HG02885 (cell line): ENCODE measurements around the gene MFSD6.
"Not testable (repeated sequence)": the region's sequence is repeated elsewhere in the genome, so short reads cannot be mapped to it uniquely, and the experiment has no call there.

ENCODE experiments used
- ATAC-seq: cut with Tn5 transposase; IDR thresholded peaks from one replicate; pipeline ENCODE4 v1.9.1; 2021; ENCODE audit warnings: mild to moderate bottlenecking; ENCODE audit not compliant: unreplicated experiment, poor library complexity

The MFSD6 gene

GRCh38 chr2:190404487-190404886 is 3.7 kb upstream of the MFSD6 start:
- no peak for ATAC-seq

GRCh38 chr2:190405070-190405469 is 3.1 kb upstream of the MFSD6 start:
- no peak for ATAC-seq

DNA sequence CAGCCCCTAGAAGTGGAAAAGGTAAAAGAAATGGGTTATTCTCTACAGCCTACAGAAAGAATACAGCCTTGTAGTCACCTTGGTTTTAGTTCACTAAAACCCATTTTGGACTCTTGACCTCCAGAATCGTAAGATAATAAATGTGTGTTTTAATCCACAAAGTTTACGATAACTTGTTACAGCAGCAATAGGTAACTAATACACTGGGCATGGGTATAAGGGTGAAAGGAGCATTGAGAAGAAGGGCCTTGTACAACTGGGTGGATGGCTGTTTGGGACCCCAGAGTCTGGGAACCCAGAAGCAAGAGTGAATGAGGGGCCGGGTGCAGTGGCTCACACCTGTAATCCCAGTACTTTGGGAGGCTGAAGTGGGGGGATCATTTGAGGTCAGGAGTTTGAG is 2.2 kb upstream of the MFSD6 start:
- ATAC-seq = no peak

DNA sequence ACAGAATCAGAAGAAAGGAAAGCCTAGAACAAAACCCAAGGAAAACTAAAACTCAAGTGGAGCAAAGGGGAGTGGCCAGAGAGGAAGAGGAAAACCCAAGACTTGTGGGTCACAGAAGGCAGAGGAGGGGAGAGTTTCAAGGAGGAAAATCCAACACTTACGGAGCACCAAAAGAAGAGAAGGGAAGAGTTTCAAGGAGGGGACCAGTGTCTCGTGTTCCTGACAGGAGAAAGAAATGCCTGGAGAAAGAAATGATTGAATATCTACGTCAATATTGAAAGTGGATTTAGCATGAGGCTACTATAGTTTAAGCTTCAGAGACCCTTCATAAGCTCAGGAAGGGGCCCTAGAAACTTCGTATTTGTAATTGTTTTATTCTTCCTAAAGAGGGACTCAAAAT is 1.4 kb upstream of the MFSD6 start:
- no peak for ATAC-seq

- no peak for ATAC-seq
These were observed 901 bp upstream of the MFSD6 start for GRCh38 chr2:190407246-190407661.

DNA sequence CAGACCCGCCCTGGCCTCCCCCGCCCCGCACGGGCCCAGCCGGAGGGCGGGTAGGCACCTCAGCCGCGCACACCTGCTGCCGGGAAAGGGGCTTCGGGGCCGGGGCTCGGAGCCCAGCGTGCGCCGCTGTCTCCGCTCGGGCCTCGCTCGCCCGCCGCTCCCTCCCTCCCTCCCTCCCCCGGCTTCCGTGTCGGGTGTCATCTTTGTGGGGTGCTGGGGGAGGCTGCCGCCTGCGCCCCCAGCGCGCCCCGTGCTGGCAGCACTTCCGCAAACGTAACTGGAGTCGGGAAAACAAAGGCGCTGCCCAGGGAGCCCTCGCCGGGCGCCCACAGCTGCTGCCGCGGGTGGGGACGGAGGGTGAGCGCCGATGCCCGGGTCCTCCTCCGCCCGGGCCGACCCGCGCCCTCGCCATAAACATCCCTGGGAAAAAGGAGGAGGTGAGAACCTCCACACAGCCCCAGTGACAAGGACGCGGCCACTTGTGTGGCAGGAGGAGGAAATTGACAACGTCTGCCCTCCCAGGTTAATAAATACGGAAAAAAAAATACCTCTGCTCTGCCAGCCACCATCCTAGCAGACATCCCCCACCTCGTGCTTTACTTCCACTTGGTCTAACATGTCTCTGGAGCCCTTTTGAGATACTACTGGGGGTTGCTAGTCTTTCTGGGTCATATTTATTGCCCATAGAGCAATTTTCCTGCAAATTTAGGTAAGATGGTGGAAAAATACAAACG is 550 bp downstream of the MFSD6 start:
- ATAC-seq = peak; percentile 63

GRCh38 chr2:190409616-190410015 is 1.5 kb downstream of the MFSD6 start:
- no peak for ATAC-seq

DNA sequence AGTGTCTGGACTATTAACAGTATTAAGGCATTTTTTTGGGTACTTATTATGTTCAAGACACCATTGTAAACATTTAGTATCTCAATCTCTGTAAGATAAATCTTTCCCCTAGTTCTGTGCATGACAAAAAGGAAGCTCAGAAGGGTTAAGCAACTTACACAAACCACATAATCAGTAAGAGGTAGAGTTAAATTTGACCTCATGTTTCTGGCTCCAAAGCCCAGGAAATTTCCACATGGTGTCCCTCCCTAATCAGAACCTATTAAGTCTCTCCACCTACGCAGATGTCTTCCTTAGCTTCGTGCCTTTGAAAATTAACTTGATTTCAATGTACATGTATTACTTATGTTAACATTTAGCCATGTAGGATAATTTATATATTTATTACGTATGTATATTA is 2.0 kb downstream of the MFSD6 start:
- ATAC-seq = no peak

GRCh38 chr2:190412966-190413365 is 4.8 kb downstream of the MFSD6 start:
- ATAC-seq = no peak

DNA sequence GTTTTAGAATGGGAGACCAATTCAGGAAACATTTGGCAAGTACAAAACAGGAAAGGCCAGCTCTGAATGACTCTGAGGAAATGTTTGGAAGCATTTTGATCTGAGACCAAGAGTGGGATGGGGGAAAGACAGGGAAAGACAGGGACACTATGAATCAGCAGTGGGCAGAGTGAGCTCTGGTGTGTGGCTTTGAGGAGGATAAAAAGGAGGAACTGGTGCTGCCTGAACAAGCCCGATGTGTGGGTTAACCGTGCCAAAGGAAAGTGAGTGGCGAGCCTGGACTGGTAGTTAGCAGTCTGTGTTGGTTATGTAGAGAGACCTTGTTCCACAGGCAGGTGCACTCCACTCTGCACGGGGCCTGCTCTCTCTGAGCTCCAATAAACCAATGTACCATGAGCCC is 5.3 kb downstream of the MFSD6 start:
- ATAC-seq = no peak

GRCh38 chr2:190415251-190415650 is 7.1 kb downstream of the MFSD6 start:
- no peak for ATAC-seq

- ATAC-seq = peak; percentile 69
These were observed 7.9 kb downstream of the MFSD6 start for GRCh38 chr2:190415794-190416775.

- ATAC-seq = no peak
These were observed 9.1 kb downstream of the MFSD6 start for GRCh38 chr2:190417045-190417842.

DNA sequence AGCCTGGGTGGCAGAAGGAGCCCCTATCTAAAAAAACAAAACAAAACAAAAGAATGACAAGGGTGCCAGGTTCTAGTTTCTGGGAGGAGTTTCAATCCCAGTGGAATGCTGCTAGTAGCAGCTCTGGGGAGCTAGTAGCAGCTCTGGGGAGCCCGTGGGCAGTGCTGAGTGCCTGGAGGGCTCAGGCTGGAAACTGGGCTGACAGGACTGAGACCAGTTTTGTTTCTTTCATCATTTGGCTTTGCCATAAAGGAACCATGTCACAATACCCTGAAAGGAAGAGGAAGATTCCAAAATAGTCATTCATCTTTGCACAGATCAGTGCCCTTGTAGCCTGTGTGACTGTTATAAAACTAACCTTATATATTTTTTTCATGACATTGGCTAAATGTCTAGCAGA is 10.6 kb downstream of the MFSD6 start:
- ATAC-seq = no peak

- ATAC-seq = no peak
These were observed 12.6 kb downstream of the MFSD6 start for GRCh38 chr2:190420801-190421200.

GRCh38 chr2:190425221-190425866 is 17.2 kb downstream of the MFSD6 start:
- no peak for ATAC-seq

DNA sequence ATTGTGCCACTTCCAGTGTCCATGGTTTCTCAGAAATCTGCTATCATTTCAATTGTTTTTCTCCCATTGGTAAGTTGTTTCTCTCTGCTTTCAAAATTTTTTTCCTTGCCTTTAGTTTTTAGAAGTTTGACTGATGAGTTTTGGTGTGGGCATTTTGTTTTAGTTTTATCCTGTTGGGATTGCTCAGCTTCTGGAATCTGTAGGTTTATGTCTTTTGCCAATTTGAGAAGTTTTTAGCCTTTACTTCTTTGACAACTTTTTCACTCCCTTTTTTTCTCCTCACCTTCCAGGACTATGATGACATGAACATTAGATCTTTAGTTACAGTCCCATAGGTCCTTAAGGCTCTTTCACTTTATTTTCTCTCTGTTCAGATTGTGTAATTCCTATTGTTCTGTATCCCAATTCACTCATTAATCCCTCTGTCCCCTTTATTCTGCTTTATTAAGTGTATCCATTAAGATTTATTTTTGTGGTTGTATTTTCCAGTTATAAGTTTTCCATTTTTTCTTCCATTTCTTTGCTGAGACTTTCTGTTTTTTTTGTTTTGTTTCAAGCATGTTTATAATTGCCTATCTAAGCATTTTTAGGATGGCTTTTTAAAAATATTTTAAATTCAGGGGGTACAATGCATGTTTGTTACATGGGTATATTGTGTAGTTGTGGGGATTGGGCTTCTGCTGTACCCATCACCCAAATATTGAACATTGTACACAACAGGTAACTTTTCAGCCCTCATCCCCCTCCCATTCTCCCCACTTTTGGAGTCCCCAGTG is 17.9 kb downstream of the MFSD6 start:
- ATAC-seq = no peak

GRCh38 chr2:190430866-190431265 is 22.7 kb downstream of the MFSD6 start:
- not testable (repeated sequence) for ATAC-seq

DNA sequence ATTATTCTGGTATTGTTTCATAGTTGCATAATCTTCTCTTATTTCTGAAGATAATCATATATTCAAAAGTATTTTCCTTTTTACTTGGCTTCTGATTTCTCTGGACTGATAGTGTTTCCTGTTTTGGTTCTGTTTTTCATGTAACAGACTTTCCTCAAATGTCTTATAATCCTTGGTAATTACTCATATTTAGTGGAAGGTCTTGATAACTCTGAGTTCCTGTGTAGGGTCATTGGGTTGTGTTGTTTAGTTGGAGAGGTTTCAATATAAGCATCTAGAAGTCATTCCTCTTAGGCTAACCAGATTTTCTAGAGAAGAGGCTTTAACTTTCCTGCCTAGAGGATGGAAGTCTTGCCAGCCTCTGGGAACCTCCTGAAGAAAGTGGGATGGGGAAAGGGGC is 23.8 kb downstream of the MFSD6 start:
- no peak for ATAC-seq
